Body of pancreas (tissue), 4 donors: ENCODE data around the gene RSPH9. TPM values are rescaled to one million over a fixed set of nuclear protein-coding genes. Genes with fewer than 3 reads are reported as not detected.

Source experiments
- ATAC-seq: fragments of 150-250 bp; one replicate; pipeline ENCODE4 v1.9.1; 2016
- DNase-seq, 4 donors: peaks; one replicate each; pipeline ENCODE4 v3.0.0-alpha.2; 2019
- H3K27ac ChIP-seq, 4 donors: fragments of 200-600 bp; sonication (generic); 1 replicate in 3 of 4; 2 replicates in 1 of 4; pipeline versions ENCODE4 v1.5.1 to v1.6.1; 2016 to 2019; ENCODE audit warnings: mild to moderate bottlenecking in 1 of 4, mixed read lengths in 1 of 4, moderate library complexity in 1 of 4
- H3K27me3 ChIP-seq, 2 donors: fragments of 200-600 bp; sonication (generic); one replicate each; pipeline ENCODE4 v1.6.0; 2016; ENCODE audit warnings: mild to moderate bottlenecking in 1 of 2
- H3K36me3 ChIP-seq, 2 donors: fragments of 200-600 bp; sonication (generic); replicated peaks in 1 of 2; 2 replicates each; pipeline ENCODE4 v1.5.1; 2016; ENCODE audit warnings: low read depth in 2 of 2; ENCODE audit not compliant: insufficient read depth in 1 of 2
- H3K4me1 ChIP-seq: fragments of 200-600 bp; sonication (generic); one replicate; pipeline ENCODE4 v1.6.0; 2016
- H3K4me3 ChIP-seq, 2 donors: fragments of 200-600 bp; sonication (generic); 1 replicate in 1 of 2; 2 replicates in 1 of 2; pipeline ENCODE4 v1.5.1; 2016 to 2019
- H3K9me3 ChIP-seq, 3 donors: fragments of 200-600 bp; sonication (generic); 1 replicate in 2 of 3; 2 replicates in 1 of 3; pipeline ENCODE4 v1.5.1; 2016
- CTCF ChIP-seq, 7 experiments: fragments of 450-650 bp in 4 of 7; fragments of 200-600 bp in 3 of 7; sonication (generic) in 3 of 7; IDR thresholded peaks; one replicate each; pipeline ENCODE4 v1.5.1; 2016 to 2019; ENCODE audit warnings: antibody characterized with exemption in 7 of 7
- POLR2A ChIP-seq, 3 donors: fragments of 450-650 bp; IDR thresholded peaks; one replicate each; pipeline ENCODE4 v1.6.1; 2016; ENCODE audit warnings: antibody characterized with exemption in 3 of 3, mild to moderate bottlenecking in 2 of 3
- WGBS, 2 donors: methylation state at CpG; one replicate each; pipeline ENCODE4 v1.1.5; 2017; 5-methylcytosine and 5-hydroxymethylcytosine counted together
- intact Hi-C: fragments of 100-400 bp; cut with DNase I; formaldehyde crosslinking; loops from one replicate; pipeline ENCODE4 v1.15.1; 2023
- total RNA-seq, 2 donors: library from RNA; depleted of rRNA; stranded (reverse); fragments of >200 nt; gene quantifications; one replicate each; pipeline ENCODE4 v1.1.0, GENCODE V29; 2016

Gene RSPH9
- total RNA-seq, 2 donors from 2014 or later, result not detected

DNA sequence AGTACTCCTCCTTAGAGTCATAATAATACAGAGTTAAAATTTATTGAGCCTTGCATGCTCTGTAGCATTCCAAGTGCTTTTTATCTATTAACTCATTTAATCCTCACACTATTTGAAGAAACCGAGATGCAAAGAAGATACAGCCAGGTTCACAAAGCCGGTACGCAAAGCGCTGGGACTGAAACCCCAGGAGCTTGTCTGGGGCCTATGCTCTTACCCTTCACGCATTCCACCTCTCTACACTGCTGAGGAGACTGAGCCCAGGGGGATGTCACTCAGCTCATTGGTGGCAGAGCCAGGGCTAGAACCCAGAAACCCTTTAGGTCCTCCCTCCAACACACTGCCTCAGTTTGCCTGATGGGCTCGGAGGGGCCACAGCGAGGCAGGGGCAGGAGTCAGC, 62.4 kb downstream of the RSPH9 start:
- Histone ChIP-seq H3K36me3 (no peaks in the 10 kb centered on the region), H3K27ac (no peak overlapping the region), H3K9me3 (no peaks in the 10 kb centered on the region), H3K4me3 (no peak overlapping the region), H3K27me3 (no peaks in the 10 kb centered on the region), H3K4me1 (peaks cover 31% of the 10 kb centered on the region)
- DNase-seq (no peak), ATAC-seq (no peak)
- TF ChIP-seq CTCF (IDR thresholded peaks at IDR 0.05), result no peak
- TF ChIP-seq POLR2A (IDR thresholded peaks at IDR 0.05), result no peak
- 67 to 78% methylated on average over 5 to 7 of the region's 7 CpGs for WGBS, 2 donors
- intact Hi-C loops, result no loop called here

GRCh38 chr6:43707767-43708166, 62.9 kb downstream of the RSPH9 start:
- intact Hi-C loops, result no loop called here
- 20 to 21% methylated on average over 1 of the region's 1 CpG for WGBS, 2 donors
- peaks cover 29% of the 10 kb centered on the region for H3K4me1 ChIP-seq
- H3K27me3 ChIP-seq, result no peaks in the 10 kb centered on the region
- no peak overlapping the region for H3K27ac ChIP-seq
- H3K36me3 ChIP-seq, result no peaks in the 10 kb centered on the region
- no peak for TF ChIP-seq CTCF (IDR thresholded peaks at IDR 0.05)
- TF ChIP-seq POLR2A (IDR thresholded peaks at IDR 0.05), result no peak
- no peak for ATAC-seq
- no peak for DNase-seq
- no peak overlapping the region for H3K4me3 ChIP-seq
- H3K9me3 ChIP-seq, result no peaks in the 10 kb centered on the region

- 61 to 66% methylated on average over 4 to 5 of the region's 5 CpGs for WGBS, 2 donors
- DNase-seq, result peak in 1 of 4 donors; percentile 33
- Histone ChIP-seq H3K4me1 (peaks cover 18% of the 10 kb centered on the region), H3K27ac (no peak overlapping the region), H3K36me3 (no peaks in the 10 kb centered on the region), H3K27me3 (no peaks in the 10 kb centered on the region), H3K9me3 (no peaks in the 10 kb centered on the region), H3K4me3 (no peak overlapping the region)
- ATAC-seq, result no peak
- intact Hi-C loops, result no loop called here
- TF ChIP-seq POLR2A (IDR thresholded peaks at IDR 0.05) (no peak), CTCF (IDR thresholded peaks at IDR 0.05) (no peak)
Observed at GRCh38 chr6:43708860-43709653, 64.2 kb downstream of the RSPH9 start.

GRCh38 chr6:43709654-43710303, 64.9 kb downstream of the RSPH9 start:
- peaks cover 11% of the 10 kb centered on the region for H3K4me1 ChIP-seq
- no peak overlapping the region for H3K4me3 ChIP-seq
- no peaks in the 10 kb centered on the region for H3K27me3 ChIP-seq
- no peak for TF ChIP-seq CTCF (IDR thresholded peaks at IDR 0.05)
- TF ChIP-seq POLR2A (IDR thresholded peaks at IDR 0.05), result no peak
- WGBS, 2 donors, result 71 to 77% methylated on average over 7 of the region's 7 CpGs
- ATAC-seq (no peak), DNase-seq (no peak)
- intact Hi-C loops, result no loop called here
- H3K27ac ChIP-seq, result no peak overlapping the region
- no peaks in the 10 kb centered on the region for H3K9me3 ChIP-seq
- no peaks in the 10 kb centered on the region for H3K36me3 ChIP-seq
